Heart left ventricle (tissue), 16 donors: ENCODE data around the gene ZNHIT6. TPM values are rescaled to one million over a fixed set of nuclear protein-coding genes. Genes with fewer than 3 reads are reported as not detected.

Experiments
- ATAC-seq, 4 donors: fragments of 200-7000 bp; cut with Tn5 transposase; one replicate each; pipeline ENCODE4 v1.9.1; 2020 to 2022; ENCODE audit warnings: moderate library complexity in 4 of 4, mild to moderate bottlenecking in 3 of 4, moderate number of reproducible peaks in 1 of 4
- DNase-seq, 5 donors: peaks; one replicate each; pipeline ENCODE4 v3.0.0-alpha.2; 2020
- H3K27ac ChIP-seq, 12 donors: fragments of 200-600 bp; sonication (generic) in 4 of 12; one replicate each; pipeline versions ENCODE4 v1.5.0 to v1.8.0; 2016 to 2022; ENCODE audit warnings: mild to moderate bottlenecking in 2 of 12
- H3K27me3 ChIP-seq, 9 donors: fragments of 200-600 bp; sonication (generic) in 2 of 9; one replicate each; pipeline versions ENCODE4 v1.5.1 to v1.8.0; 2016 to 2022; ENCODE audit warnings: mild to moderate bottlenecking in 3 of 9
- H3K36me3 ChIP-seq, 9 donors: fragments of 200-600 bp; sonication (generic) in 2 of 9; one replicate each; pipeline versions ENCODE4 v1.5.0 to v1.8.0; 2018 to 2022; ENCODE audit warnings: mild to moderate bottlenecking in 2 of 9
- H3K4me1 ChIP-seq, 12 donors: fragments of 200-600 bp; sonication (generic) in 4 of 12; one replicate each; pipeline versions ENCODE4 v1.5.0 to v1.8.0; 2016 to 2022; ENCODE audit warnings: mild to moderate bottlenecking in 3 of 12
- H3K4me3 ChIP-seq, 12 donors: fragments of 200-600 bp; sonication (generic) in 4 of 12; one replicate each; pipeline versions ENCODE4 v1.5.0 to v1.8.0; 2017 to 2022; ENCODE audit warnings: mild to moderate bottlenecking in 9 of 12, moderate library complexity in 4 of 12
- H3K9me3 ChIP-seq, 12 donors: fragments of 200-600 bp; sonication (generic) in 4 of 12; one replicate each; pipeline versions ENCODE4 v1.5.0 to v1.8.0; 2016 to 2022; ENCODE audit warnings: mild to moderate bottlenecking in 1 of 12
- POLR2A ChIP-seq, 2 donors: fragments of 450-650 bp; IDR thresholded peaks; one replicate each; pipeline ENCODE4 v1.6.1; 2017; ENCODE audit warnings: antibody characterized with exemption in 2 of 2, mild to moderate bottlenecking in 2 of 2, moderate library complexity in 2 of 2
- WGBS, 4 donors: extraction: QIAGEN DNeasy Blood & Tissue Kit in 2 of 4; methylation state at CpG; one replicate each; pipeline versions ENCODE4 v1.1.5 to v1.1.7; 2013 to 2018; 5-methylcytosine and 5-hydroxymethylcytosine counted together
- intact Hi-C, 10 donors: fragments of 100-400 bp; cut with DNase I; formaldehyde crosslinking; loops; one replicate each; pipeline versions ENCODE4 v1.11.1 to v1.14.2; 2022
- polyA plus RNA-seq, 2 donors: library from polyadenylated mRNA; stranded (reverse); fragments of 200-250 nt; gene quantifications; one replicate each; pipeline ENCODE4 v1.2.3, GENCODE V29; 2013
- total RNA-seq, 9 donors: library from RNA; depleted of rRNA in 2 of 9; stranded (reverse); fragments of >200 nt in 2 of 9; fragmentation: NEBNext Ultra II Directional in 3 of 9; extraction: Animal tissue kit (Norgen Biotek cat#: 25700) in 3 of 9; gene quantifications; one replicate each; pipeline versions ENCODE4 v1.1.0 to v1.2.4, GENCODE V29; 2016 to 2023
- TF ChIP-seq, protein P1 (sequence below), 12 donors: fragments of 200-600 bp; sonication (generic) in 4 of 12; IDR thresholded peaks; one replicate each; pipeline versions ENCODE4 v1.5.0 to v1.8.0; 2018 to 2022; ENCODE audit warnings: antibody characterized with exemption in 12 of 12, mild to moderate bottlenecking in 5 of 12
- donor health status: ischemic (EF 13 %, LVEDD 7.1; RV severe dilation, severe dysfunction).
- donor health status: healthy with polysubstance abuse.
- donor health status: DM: no; HTN: yes; CAD: no.
- donor health status: DM: no; HTN: no; CAD: no.
- donor health status: ischemic (EF 25% LVEDD 6.9; RV normal size, moderate dysfunction).
- donor health status: ischemic (EF 25% LVEDD 5.7; RV mildly dilated, moderate dysfunction).
- donor health status: healthy.
- donor health status: DM: yes; HTN: yes; CAD: no.
- donor health status: ischemic (EF 35%, LVEDD 5.7; RV mildly dilated, moderate dysfunction).
- donor health status: nonischemic (EF 11% LVEDD 7.7; RV severe dilation, severe dysfunction).
- donor health status: DM: yes; HTN: yes; CAD: no.
- donor health status: PGD.
- donor health status: ischemic (EF 29% LVEDD 5.4; RV normal size, mild dysfunction).
- donor health status: nonischemic (EF 23%, LVEDD 6.1; RV moderate dilation, normal function).

Gene ZNHIT6
- total and polyA plus RNA-seq, 11 donors, result 7.1 to 12.8 (median 9.9) TPM

DNA sequence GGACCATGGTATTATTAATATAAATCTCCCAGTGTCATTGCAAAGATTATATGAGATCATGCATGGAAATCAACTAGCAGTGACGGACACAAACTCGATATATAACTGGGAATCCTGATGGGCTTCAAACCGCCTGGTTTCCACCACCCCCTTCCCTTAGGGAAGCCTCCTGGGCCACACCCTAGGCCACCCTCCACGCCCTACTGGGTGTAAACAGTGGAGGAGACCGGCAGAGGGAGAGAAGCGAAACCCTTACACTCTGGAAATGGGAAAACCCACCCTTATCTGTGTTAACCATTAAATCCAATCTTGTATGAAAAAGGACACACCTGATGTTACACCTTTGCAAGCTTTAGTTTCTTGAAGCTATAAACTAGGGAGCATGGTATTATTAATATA, 595 bp upstream of the ZNHIT6 start:
- ATAC-seq, result no peak
- Histone ChIP-seq H3K4me3 (peak overlapping the region; percentile 56 to 92 (median 80)), H3K27me3 (no peaks in the 10 kb centered on the region), H3K27ac (peak overlapping the region; percentile 53 to 93 (median 86)), H3K36me3 (peaks cover 0 to 27% (median 20%) of the 10 kb centered on the region in 9 donors), H3K9me3 (peaks cover 0 to 2% (median 0%) of the 10 kb centered on the region in 12 donors), H3K4me1 (peaks cover 0 to 24% (median 14%) of the 10 kb centered on the region in 12 donors)
- no peak for DNase-seq
- no peak for TF ChIP-seq POLR2A (IDR thresholded peaks at IDR 0.05)
- TF ChIP-seq, protein P1, sequence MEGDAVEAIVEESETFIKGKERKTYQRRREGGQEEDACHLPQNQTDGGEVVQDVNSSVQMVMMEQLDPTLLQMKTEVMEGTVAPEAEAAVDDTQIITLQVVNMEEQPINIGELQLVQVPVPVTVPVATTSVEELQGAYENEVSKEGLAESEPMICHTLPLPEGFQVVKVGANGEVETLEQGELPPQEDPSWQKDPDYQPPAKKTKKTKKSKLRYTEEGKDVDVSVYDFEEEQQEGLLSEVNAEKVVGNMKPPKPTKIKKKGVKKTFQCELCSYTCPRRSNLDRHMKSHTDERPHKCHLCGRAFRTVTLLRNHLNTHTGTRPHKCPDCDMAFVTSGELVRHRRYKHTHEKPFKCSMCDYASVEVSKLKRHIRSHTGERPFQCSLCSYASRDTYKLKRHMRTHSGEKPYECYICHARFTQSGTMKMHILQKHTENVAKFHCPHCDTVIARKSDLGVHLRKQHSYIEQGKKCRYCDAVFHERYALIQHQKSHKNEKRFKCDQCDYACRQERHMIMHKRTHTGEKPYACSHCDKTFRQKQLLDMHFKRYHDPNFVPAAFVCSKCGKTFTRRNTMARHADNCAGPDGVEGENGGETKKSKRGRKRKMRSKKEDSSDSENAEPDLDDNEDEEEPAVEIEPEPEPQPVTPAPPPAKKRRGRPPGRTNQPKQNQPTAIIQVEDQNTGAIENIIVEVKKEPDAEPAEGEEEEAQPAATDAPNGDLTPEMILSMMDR (IDR thresholded peaks at IDR 0.05), result no peak
- intact Hi-C loops, result loop anchor here in 4 of 10 donors (5.0 kb wide), 3 partner anchors 97 to 402 kb away; partner anchors contain the start of gene CCN1 (in 3 of the 4)
- WGBS, 4 donors, result 79 to 91% (median 84%) methylated on average over 6 of the region's 6 CpGs

GRCh38 chr1:85707267-85707989, 805 bp downstream of the ZNHIT6 start:
- H3K36me3 ChIP-seq, result peaks cover 0 to 40% (median 25%) of the 10 kb centered on the region in 9 donors
- H3K27me3 ChIP-seq, result no peaks in the 10 kb centered on the region
- DNase-seq, result no peak
- WGBS, 4 donors, result 16 to 24% (median 20%) methylated on average over 13 of the region's 13 CpGs
- no peak for ATAC-seq
- H3K27ac ChIP-seq, result peak overlapping the region in 11 of 12 donors; percentile 80 to 93 (median 86)
- no peak for TF ChIP-seq POLR2A (IDR thresholded peaks at IDR 0.05)
- TF ChIP-seq, protein P1 (IDR thresholded peaks at IDR 0.05), result no peak
- H3K4me3 ChIP-seq, result peak overlapping the region; percentile 56 to 92 (median 80)
- intact Hi-C loops, result loop anchor here in 4 of 10 donors (5.0 kb wide), 3 partner anchors 95 to 400 kb away; partner anchors contain the start of gene CCN1 (in 3 of the 4)
- H3K4me1 ChIP-seq, result peaks cover 0 to 24% (median 14%) of the 10 kb centered on the region in 12 donors
- no peaks in the 10 kb centered on the region for H3K9me3 ChIP-seq

GRCh38 chr1:85705940-85706339, 2.3 kb downstream of the ZNHIT6 start:
- H3K27me3 ChIP-seq, result no peaks in the 10 kb centered on the region
- H3K4me3 ChIP-seq, result peak overlapping the region in 1 of 12 donors; percentile 62
- no peak for TF ChIP-seq POLR2A (IDR thresholded peaks at IDR 0.05)
- TF ChIP-seq, protein P1 (IDR thresholded peaks at IDR 0.05), result no peak
- WGBS, 4 donors, result 94 to 98% (median 95%) methylated on average over 3 of the region's 3 CpGs
- H3K4me1 ChIP-seq, result peaks cover 0 to 24% (median 14%) of the 10 kb centered on the region in 12 donors
- H3K36me3 ChIP-seq, result peaks cover 0 to 55% (median 40%) of the 10 kb centered on the region in 9 donors
- H3K27ac ChIP-seq, result no peak overlapping the region
- ATAC-seq, result no peak
- H3K9me3 ChIP-seq, result no peaks in the 10 kb centered on the region
- no peak for DNase-seq
- intact Hi-C loops, result loop anchor here in 4 of 10 donors (5.0 kb wide), 3 partner anchors 94 to 399 kb away; partner anchors contain the start of gene CCN1 (in 3 of the 4)

DNA sequence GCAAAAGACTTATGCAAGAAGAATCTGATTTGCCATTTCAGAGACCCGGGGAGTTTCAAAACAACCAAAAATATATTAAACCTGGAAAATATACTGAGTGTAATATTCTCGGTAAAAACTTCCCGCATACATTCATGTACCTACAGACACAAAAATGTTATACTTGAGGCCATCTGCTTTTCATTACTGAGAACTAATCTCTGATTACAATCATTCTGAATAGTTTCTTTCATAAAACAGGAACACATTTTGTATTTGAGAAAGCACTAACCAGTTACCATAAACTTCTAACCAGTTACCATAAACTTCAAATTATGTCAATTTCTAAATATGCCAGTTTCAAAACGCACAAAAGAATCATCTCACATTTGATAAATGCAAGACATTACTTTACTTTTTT, 7.8 kb downstream of the ZNHIT6 start:
- no peak overlapping the region for H3K4me3 ChIP-seq
- H3K9me3 ChIP-seq, result no peaks in the 10 kb centered on the region
- DNase-seq (no peak), ATAC-seq (no peak)
- WGBS, 4 donors, result 93 to 96% (median 95%) methylated on average over 4 of the region's 4 CpGs
- peaks cover 0 to 20% (median 5%) of the 10 kb centered on the region in 12 donors for H3K4me1 ChIP-seq
- no peaks in the 10 kb centered on the region for H3K27me3 ChIP-seq
- intact Hi-C loops, result no loop called here
- H3K27ac ChIP-seq, result no peak overlapping the region
- H3K36me3 ChIP-seq, result peaks cover 0 to 78% (median 53%) of the 10 kb centered on the region in 9 donors
- TF ChIP-seq, protein P1 (IDR thresholded peaks at IDR 0.05), result no peak
- no peak for TF ChIP-seq POLR2A (IDR thresholded peaks at IDR 0.05)
